NCI-H2196 (cell line): ENCODE measurements around the gene ZBTB43.

ENCODE experiments used
- DNase-seq: peaks from one replicate; lab custom pipeline; 2025; ENCODE audit not compliant: unreplicated experiment; lab: John Stamatoyannopoulos, UW

Gene ZBTB43

DNA sequence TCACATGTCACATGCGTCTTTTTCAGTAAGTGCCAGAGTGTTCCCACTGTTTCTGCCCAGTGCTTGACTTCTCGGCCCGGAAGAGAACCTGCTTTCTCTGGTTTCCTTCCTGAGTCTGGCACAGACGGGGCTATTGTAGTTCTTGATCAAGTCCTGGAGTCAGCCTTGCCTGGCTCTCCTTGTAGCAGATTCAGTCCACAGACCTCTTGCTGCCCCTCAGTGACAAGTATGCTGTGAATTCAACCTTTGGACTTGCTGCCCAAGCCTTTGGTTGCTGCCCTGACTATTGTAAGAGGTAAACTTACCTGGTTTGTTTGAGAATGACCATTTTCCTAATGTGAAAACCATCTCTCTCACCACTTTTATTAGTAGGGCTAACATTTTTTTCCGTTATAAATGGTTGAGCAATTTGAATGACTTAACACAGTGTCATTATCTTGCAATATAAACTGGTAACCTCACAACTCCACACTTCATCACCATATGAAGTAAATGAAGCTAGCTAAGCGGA, 80.3 kb downstream of the ZBTB43 start:
- no peak for DNase-seq

DNA sequence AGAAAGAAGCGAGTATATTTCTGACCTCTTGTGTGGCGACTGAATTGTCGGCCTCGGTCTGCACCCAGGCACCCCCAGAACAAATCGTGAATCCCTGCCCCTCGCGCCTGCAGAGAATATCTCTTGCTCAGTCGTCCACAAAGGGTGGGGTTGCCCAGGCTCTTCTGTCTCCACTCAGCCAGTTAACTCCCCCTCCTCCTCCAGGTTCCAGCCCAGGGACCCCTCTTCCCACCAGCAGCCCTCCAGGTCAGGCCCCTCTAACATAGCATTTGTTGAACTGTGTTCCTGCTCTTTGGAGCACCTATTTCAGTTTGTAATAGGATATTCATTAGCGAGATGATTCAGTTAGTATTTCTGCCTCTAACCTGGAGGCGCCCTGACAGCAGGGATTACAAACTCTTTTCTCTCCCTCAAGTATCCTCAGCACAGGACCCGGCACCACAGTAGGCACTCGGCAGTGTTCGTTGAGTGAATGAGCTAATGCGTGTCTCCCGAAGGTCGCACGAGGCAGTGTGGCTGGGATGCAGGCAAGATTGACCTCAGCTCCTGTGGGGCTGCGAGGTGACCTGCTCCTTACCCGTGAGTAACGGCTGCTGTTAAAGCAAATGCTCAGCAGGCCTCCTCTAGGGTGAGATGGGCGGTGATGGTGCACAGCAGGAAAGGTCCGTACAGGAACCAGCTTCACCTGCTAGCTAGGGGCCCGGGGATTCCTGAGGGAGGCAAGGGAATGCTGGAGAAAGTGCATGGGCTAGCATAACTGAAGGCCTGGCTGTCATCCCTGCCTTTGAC, 81.4 kb downstream of the ZBTB43 start:
- DNase-seq: no peak

DNA sequence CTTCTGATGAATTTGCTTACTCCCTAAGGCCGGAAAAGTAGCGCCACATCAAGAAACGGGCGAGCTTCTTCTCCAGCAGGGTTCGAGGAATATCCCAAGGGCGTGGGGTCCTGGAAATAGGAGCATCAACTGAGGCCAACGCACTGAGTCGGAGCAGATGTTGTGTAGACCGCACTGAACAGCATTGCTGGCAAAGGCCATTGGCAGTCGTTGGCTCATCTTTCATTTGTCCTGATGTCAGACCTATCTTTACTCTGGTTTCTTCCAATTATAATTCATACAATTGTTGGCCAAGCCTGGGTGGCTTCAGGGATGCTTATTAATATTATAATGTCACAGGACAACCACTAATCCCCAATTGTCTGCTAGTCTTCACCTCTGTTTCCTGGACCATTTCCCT, 82.1 kb downstream of the ZBTB43 start:
- DNase-seq: no peak
